SU-DHL-6 (cell line): Measurements from ENCODE around the gene AQP9.
"Not testable (repeated sequence)": the region's sequence is repeated elsewhere in the genome, so short reads cannot be mapped to it uniquely, and the experiment has no call there.

Source experiments
- H2AFZ ChIP-seq: fragments of 200-600 bp; sonication (generic); 2 replicates; pipeline ENCODE4 v1.6.1; 2014; ENCODE audit warnings: low read depth, mild to moderate bottlenecking, moderate library complexity, mixed read lengths, antibody characterized with exemption, low read length; ENCODE audit not compliant: severe bottlenecking
- H3F3A ChIP-seq: fragments of 200-600 bp; shearing (Covaris generic); 2 replicates; pipeline ENCODE4 v1.6.0; 2016; ENCODE audit warnings: antibody characterized with exemption, mild to moderate bottlenecking; ENCODE audit not compliant: insufficient read depth
- H3K27ac ChIP-seq: fragments of 200-600 bp; sonication (generic); 2 replicates; pipeline ENCODE4 v1.5.1; 2016; ENCODE audit warnings: low read depth, mild to moderate bottlenecking, low read length, moderate library complexity, mixed read lengths
- H3K27me3 ChIP-seq: fragments of 200-600 bp; sonication (generic), shearing (Covaris generic); 2 replicates; pipeline ENCODE4 v1.6.0; 2014; ENCODE audit warnings: mild to moderate bottlenecking, low read length
- H3K36me3 ChIP-seq: fragments of 200-600 bp; sonication (generic); 2 replicates; pipeline ENCODE4 v1.6.1; 2014; ENCODE audit warnings: mild to moderate bottlenecking, low read length, mixed read lengths
- H3K4me2 ChIP-seq: fragments of 300-600, 200-600 bp; shearing (Covaris generic), sonication (generic); 2 replicates; pipeline ENCODE4 v1.6.0; 2014; ENCODE audit warnings: low read length, low read depth, mild to moderate bottlenecking; ENCODE audit not compliant: poor library complexity, severe bottlenecking
- H3K4me3 ChIP-seq: fragments of 200-600 bp; sonication (generic); 2 replicates; pipeline ENCODE4 v1.5.1; 2014; ENCODE audit warnings: antibody characterized with exemption, low read length, mild to moderate bottlenecking, mixed read lengths; ENCODE audit not compliant: insufficient read depth, poor library complexity, severe bottlenecking
- H3K79me2 ChIP-seq: fragments of 200-600 bp; sonication (generic); 2 replicates; pipeline ENCODE4 v1.6.1; 2014; ENCODE audit warnings: mild to moderate bottlenecking, low read length, moderate library complexity; ENCODE audit not compliant: insufficient read depth
- H3K9ac ChIP-seq: fragments of 200-600 bp; sonication (generic); 2 replicates; pipeline ENCODE4 v1.7.0; 2014; ENCODE audit warnings: mild to moderate bottlenecking, low read length
- H3K9me2 ChIP-seq: fragments of 200-600 bp; sonication (generic); replicated peaks from 2 replicates; pipeline ENCODE4 v1.6.1; 2014; ENCODE audit warnings: low read length; ENCODE audit not compliant: insufficient read depth
- H3K9me3 ChIP-seq: fragments of 200-600 bp; sonication (generic); 2 replicates; pipeline ENCODE4 v1.6.1; 2014; ENCODE audit warnings: low read length, mixed read lengths; ENCODE audit not compliant: insufficient read depth
- H4K20me1 ChIP-seq: fragments of 200-600 bp; sonication (generic); 2 replicates; pipeline ENCODE4 v1.6.1; 2014; ENCODE audit warnings: low read depth, mild to moderate bottlenecking, antibody characterized with exemption, low read length, moderate library complexity, mixed read lengths
- EZH2phosphoT487 ChIP-seq: fragments of 200-600 bp; sonication (generic), shearing (Covaris generic); conservative IDR thresholded peaks from 2 replicates; pipeline ENCODE4 v1.6.1; 2018; ENCODE audit warnings: mild to moderate bottlenecking, antibody characterized with exemption, low read length, moderate library complexity, mixed read lengths
- TF ChIP-seq, protein P1 (sequence below): fragments of 200-600 bp; sonication (generic); IDR thresholded peaks from one replicate; pipeline ENCODE4 v1.5.1; 2017; ENCODE audit warnings: antibody characterized with exemption, mild to moderate bottlenecking, low read length, moderate library complexity; ENCODE audit not compliant: insufficient read depth, poor library complexity, severe bottlenecking

AQP9 gene

DNA sequence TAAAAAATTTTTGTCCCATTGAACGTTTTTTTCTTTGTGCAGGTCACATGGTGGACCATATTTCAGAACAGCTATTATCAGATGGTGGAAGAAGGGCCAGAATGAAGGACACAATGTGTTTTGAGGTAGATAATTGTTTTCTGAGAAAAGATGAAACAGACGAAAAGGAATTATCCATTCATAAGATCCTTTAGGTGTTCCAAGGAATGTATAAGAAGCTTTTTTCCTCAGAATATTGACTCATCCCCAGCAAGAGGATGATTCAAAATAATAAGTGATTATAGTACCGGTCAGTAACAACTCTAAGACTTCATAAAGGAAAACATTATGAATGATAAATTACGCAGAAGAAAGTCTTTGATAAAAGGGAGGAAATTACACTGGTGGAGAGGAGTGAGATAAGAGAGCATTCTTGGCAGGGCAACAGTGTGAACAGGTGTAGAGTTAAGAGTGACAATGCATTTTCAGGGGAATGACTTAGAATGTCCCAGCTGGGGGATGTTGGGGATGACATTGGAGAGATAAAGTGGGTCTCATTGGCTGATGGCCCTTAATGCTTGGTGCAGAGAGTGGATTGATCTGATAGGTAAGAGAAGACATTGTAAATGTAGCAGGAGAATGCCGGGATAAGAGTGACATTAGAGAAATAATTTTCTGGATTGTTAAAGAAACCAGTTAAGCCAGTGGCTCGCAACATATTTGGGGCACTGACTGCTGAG, 27.0 kb upstream of the AQP9 start:
- Histone ChIP-seq H3F3A (no peaks in the 10 kb centered on the region), H3K9ac (no peak overlapping the region), H3K4me2 (no peak overlapping the region), H3K36me3 (no peaks in the 10 kb centered on the region), H2AFZ (no peak overlapping the region), H3K27me3 (no peaks in the 10 kb centered on the region), H3K9me2 (no peaks in the 10 kb centered on the region), H4K20me1 (no peaks in the 10 kb centered on the region), H3K79me2 (no peaks in the 10 kb centered on the region), H3K4me3 (no peak overlapping the region), H3K27ac (no peak overlapping the region), H3K9me3 (no peaks in the 10 kb centered on the region)
- TF ChIP-seq EZH2phosphoT487 = no peak
- TF ChIP-seq, protein P1, sequence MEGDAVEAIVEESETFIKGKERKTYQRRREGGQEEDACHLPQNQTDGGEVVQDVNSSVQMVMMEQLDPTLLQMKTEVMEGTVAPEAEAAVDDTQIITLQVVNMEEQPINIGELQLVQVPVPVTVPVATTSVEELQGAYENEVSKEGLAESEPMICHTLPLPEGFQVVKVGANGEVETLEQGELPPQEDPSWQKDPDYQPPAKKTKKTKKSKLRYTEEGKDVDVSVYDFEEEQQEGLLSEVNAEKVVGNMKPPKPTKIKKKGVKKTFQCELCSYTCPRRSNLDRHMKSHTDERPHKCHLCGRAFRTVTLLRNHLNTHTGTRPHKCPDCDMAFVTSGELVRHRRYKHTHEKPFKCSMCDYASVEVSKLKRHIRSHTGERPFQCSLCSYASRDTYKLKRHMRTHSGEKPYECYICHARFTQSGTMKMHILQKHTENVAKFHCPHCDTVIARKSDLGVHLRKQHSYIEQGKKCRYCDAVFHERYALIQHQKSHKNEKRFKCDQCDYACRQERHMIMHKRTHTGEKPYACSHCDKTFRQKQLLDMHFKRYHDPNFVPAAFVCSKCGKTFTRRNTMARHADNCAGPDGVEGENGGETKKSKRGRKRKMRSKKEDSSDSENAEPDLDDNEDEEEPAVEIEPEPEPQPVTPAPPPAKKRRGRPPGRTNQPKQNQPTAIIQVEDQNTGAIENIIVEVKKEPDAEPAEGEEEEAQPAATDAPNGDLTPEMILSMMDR = no peak

DNA sequence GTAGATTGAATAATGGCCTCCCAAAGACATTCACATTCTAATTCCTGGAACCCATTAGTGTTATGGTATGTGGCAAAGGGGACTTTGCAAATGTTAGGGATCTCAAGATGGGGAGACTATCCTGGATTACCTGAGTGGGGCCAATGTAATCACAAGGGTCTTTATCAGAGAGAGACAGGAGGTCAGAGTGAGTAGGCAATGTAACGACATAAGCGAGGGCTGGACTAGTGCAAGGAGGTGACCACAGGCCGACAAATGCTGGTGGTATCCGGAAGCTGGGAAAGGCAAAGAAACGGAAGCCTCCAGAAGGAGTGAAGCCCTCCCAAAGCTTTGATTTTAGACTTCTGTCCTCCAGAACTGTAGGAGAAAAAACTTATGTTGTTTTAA, 26.5 kb upstream of the AQP9 start:
- no peaks in the 10 kb centered on the region for H3K9me2 ChIP-seq
- no peak overlapping the region for H2AFZ ChIP-seq
- no peaks in the 10 kb centered on the region for H3F3A ChIP-seq
- no peaks in the 10 kb centered on the region for H3K36me3 ChIP-seq
- H4K20me1 ChIP-seq = no peaks in the 10 kb centered on the region
- no peak overlapping the region for H3K9ac ChIP-seq
- no peak overlapping the region for H3K4me2 ChIP-seq
- no peaks in the 10 kb centered on the region for H3K9me3 ChIP-seq
- no peaks in the 10 kb centered on the region for H3K79me2 ChIP-seq
- TF ChIP-seq, protein P1 = no peak
- TF ChIP-seq EZH2phosphoT487 = no peak
- H3K27me3 ChIP-seq = no peaks in the 10 kb centered on the region
- no peak overlapping the region for H3K4me3 ChIP-seq
- no peak overlapping the region for H3K27ac ChIP-seq

DNA sequence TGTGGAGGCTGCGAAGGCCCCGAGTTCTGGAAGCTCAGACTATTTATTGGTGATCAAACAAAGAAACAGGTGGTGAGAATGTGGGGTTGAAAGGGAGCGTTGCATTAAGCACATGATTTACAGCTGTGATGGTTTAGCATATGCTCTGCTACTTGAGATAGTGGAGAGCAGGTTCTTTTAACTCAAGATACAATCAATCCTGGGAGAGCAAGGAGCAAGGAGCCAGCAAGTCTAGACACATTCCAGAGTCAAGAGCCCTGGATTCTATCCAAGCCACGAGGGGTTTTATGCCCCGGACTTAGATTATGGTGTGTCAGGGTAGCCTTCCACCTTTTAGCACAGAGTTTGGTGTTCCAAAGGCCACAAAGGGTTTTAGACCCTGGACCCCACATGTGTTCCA, 24.8 kb upstream of the AQP9 start:
- not testable (repeated sequence) for H3K36me3 ChIP-seq, H3K27me3 ChIP-seq, H2AFZ ChIP-seq, H3K4me3 ChIP-seq, H3K4me2 ChIP-seq, H3K9me3 ChIP-seq, H3K9ac ChIP-seq, H3K9me2 ChIP-seq, H4K20me1 ChIP-seq, H3F3A ChIP-seq, H3K27ac ChIP-seq, H3K79me2 ChIP-seq

DNA sequence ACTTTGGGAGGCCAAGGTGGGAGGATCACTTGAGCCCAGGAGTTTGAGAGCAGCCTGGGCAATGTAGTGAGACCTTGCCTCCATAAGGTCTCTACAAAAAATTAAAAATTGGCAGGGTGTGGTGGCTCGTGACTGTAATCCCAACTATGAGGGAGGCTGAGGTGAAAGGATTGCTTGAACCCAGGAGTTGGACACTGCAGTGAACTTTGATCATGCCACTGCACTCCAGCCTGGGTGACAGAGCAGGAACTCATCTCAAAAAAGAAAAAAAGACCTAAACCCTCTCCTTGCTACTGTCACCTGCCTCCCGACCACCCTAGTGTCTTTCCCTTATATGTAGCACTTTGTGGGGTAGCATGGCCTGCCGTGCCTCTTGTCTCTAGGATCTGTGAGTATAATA, 23.8 kb upstream of the AQP9 start:
- Histone ChIP-seq H3K9me3 (no peaks in the 10 kb centered on the region), H2AFZ (no peak overlapping the region), H3K27ac (no peak overlapping the region), H3K27me3 (no peaks in the 10 kb centered on the region), H3K9ac (no peak overlapping the region), H3K4me3 (no peak overlapping the region), H3K4me2 (no peak overlapping the region), H4K20me1 (no peaks in the 10 kb centered on the region), H3K79me2 (no peaks in the 10 kb centered on the region), H3F3A (no peaks in the 10 kb centered on the region), H3K9me2 (no peaks in the 10 kb centered on the region), H3K36me3 (no peaks in the 10 kb centered on the region)
- TF ChIP-seq, protein P1 = no peak
- no peak for TF ChIP-seq EZH2phosphoT487
